H1 (cell line): ENCODE results near the gene CHRNA9. TPM values are rescaled to one million over a fixed set of nuclear protein-coding genes. Genes with fewer than 3 reads are reported as not detected.

Source experiments
- CTCF ChIA-PET: fragments of 300-600 bp; sonication (Branson Sonifier 250); formaldehyde crosslinking; loops from one replicate; lab custom pipeline; 2021; ENCODE audit not compliant: partially characterized antibody; lab: Charles Lee
- POLR2A ChIA-PET: fragments of 300-600 bp; sonication (Branson Sonifier 250); formaldehyde crosslinking; loops from one replicate; lab custom pipeline; 2021; ENCODE audit warnings: inconsistent platforms; ENCODE audit not compliant: partially characterized antibody; lab: Charles Lee
- DNase-seq, 2 experiments: peaks; one replicate each; pipeline versions ENCODE4 v3.0.0 to v3.0.0-alpha.2; 2010 to 2022; ENCODE audit warnings: low spot score in 2 of 2, low read depth in 1 of 2, mixed read lengths in 1 of 2
- FAIRE-seq: peaks from 2 replicates; lab custom pipeline; 2011; peaks lifted over from hg19 to GRCh38; lab: Jason Lieb, UNC
- H2AFZ ChIP-seq: 2 replicates; pipeline ENCODE4 v1.8.1; 2012; ENCODE audit warnings: low read length, inconsistent platforms
- H2AK5ac ChIP-seq: 2 replicates; pipeline ENCODE4 v1.6.1; 2013; ENCODE audit warnings: low read depth, low read length
- H2BK120ac ChIP-seq: replicated peaks from 2 replicates; pipeline ENCODE3; 2013; ENCODE audit warnings: low read depth, low read length, inconsistent platforms
- H2BK12ac ChIP-seq: 2 replicates; pipeline ENCODE4 v1.6.1; 2013; ENCODE audit warnings: low read depth, low read length
- H2BK15ac ChIP-seq: 2 replicates; pipeline ENCODE4 v1.6.1; 2013; ENCODE audit warnings: low read length
- H2BK20ac ChIP-seq: 2 replicates; pipeline ENCODE4 v1.6.1; 2013; ENCODE audit warnings: low read length
- H2BK5ac ChIP-seq: 2 replicates; pipeline ENCODE4 v1.6.1; 2013; ENCODE audit warnings: low read depth, low read length
- H3K14ac ChIP-seq: 2 replicates; pipeline ENCODE4 v1.6.1; 2013; ENCODE audit warnings: inconsistent platforms; ENCODE audit not compliant: insufficient read length
- H3K18ac ChIP-seq: 2 replicates; pipeline ENCODE4 v1.6.1; 2013; ENCODE audit warnings: low read length; ENCODE audit errors: extremely low read depth
- H3K23ac ChIP-seq: 2 replicates; pipeline ENCODE4 v1.6.1; 2013; ENCODE audit warnings: inconsistent platforms; ENCODE audit not compliant: insufficient read length
- H3K23me2 ChIP-seq: 2 replicates; pipeline ENCODE4 v1.6.1; 2013; ENCODE audit warnings: low read depth, low read length
- H3K27ac ChIP-seq: 2 replicates; pipeline ENCODE4 v1.6.1; 2011; ENCODE audit warnings: low read depth, low read length, inconsistent platforms
- H3K27me3 ChIP-seq, 4 experiments: replicated peaks in 1 of 4; 1 replicate in 1 of 4; 2 replicates in 3 of 4; pipeline versions ENCODE4 v1.6.1 to v1.8.1; 2011 to 2013; ENCODE audit warnings: low read length in 3 of 4, mild to moderate bottlenecking in 3 of 4, inconsistent platforms in 2 of 4, mixed read lengths in 2 of 4, moderate library complexity in 1 of 4; ENCODE audit not compliant: control insufficient read depth in 3 of 4, insufficient read depth in 3 of 4; ENCODE audit errors: extremely low read depth in 1 of 4
- H3K36me3 ChIP-seq, 4 experiments: 2 replicates each; pipeline versions ENCODE4 v1.6.1 to v1.8.1; 2011 to 2013; ENCODE audit warnings: mild to moderate bottlenecking in 4 of 4, low read length in 3 of 4, moderate library complexity in 2 of 4, control low read depth in 1 of 4, inconsistent platforms in 1 of 4; ENCODE audit not compliant: insufficient read depth in 4 of 4, control insufficient read depth in 2 of 4
- H3K4ac ChIP-seq: replicated peaks from 2 replicates; pipeline ENCODE3; 2013; ENCODE audit warnings: low read length, low read depth, mixed read lengths, inconsistent platforms; ENCODE audit not compliant: insufficient read length
- H3K4me1 ChIP-seq, 4 experiments: replicated peaks in 1 of 4; 1 replicate in 1 of 4; 2 replicates in 3 of 4; pipeline versions ENCODE4 v1.6.1 to v1.8.1; 2011 to 2013; ENCODE audit warnings: low read length in 3 of 4, inconsistent platforms in 2 of 4, mixed read lengths in 1 of 4; ENCODE audit not compliant: insufficient read depth in 4 of 4, control insufficient read depth in 3 of 4
- H3K4me2 ChIP-seq, 2 experiments: 2 replicates each; pipeline versions ENCODE4 v1.6.1 to v1.8.1; 2011 to 2013; ENCODE audit warnings: low read depth in 2 of 2, low read length in 2 of 2, control low read depth in 1 of 2, inconsistent platforms in 1 of 2, mild to moderate bottlenecking in 1 of 2; ENCODE audit not compliant: insufficient read depth in 1 of 2
- H3K4me3 ChIP-seq, 4 experiments: fragments of 200-600, 300-600 bp in 1 of 4; sonication (generic), shearing (Covaris generic), sonication (Bioruptor Twin) in 1 of 4; 2 replicates each; pipeline versions ENCODE4 v1.5.1 to v1.8.1; 2011 to 2016; ENCODE audit warnings: low read length in 4 of 4, low read depth in 3 of 4, control low read depth in 2 of 4, inconsistent platforms in 2 of 4, mild to moderate bottlenecking in 2 of 4, mixed read lengths in 1 of 4, moderate library complexity in 1 of 4; ENCODE audit not compliant: insufficient read depth in 2 of 4; ENCODE audit errors: extremely low read depth in 1 of 4
- H3K56ac ChIP-seq: replicated peaks from 2 replicates; pipeline ENCODE3; 2013; ENCODE audit warnings: low read depth, mild to moderate bottlenecking, mixed read lengths, low read length, inconsistent platforms; ENCODE audit not compliant: insufficient read length
- H3K79me1 ChIP-seq: 2 replicates; pipeline ENCODE4 v1.6.1; 2013; ENCODE audit warnings: low read depth, low read length, control low read depth
- H3K79me2 ChIP-seq, 2 experiments: 2 replicates each; pipeline versions ENCODE4 v1.6.1 to v1.8.1; 2012 to 2013; ENCODE audit warnings: low read length in 2 of 2, mild to moderate bottlenecking in 2 of 2, inconsistent platforms in 1 of 2; ENCODE audit not compliant: insufficient read depth in 2 of 2, control insufficient read depth in 1 of 2
- H3K9ac ChIP-seq, 4 experiments: replicated peaks in 1 of 4; 1 replicate in 1 of 4; 2 replicates in 3 of 4; pipeline versions ENCODE4 v1.6.1 to v1.8.1; 2011 to 2013; ENCODE audit warnings: low read depth in 3 of 4, low read length in 3 of 4, control low read depth in 2 of 4, mild to moderate bottlenecking in 2 of 4, moderate library complexity in 2 of 4, inconsistent platforms in 1 of 4; ENCODE audit errors: extremely low read depth in 1 of 4
- H3K9me3 ChIP-seq, 2 experiments: 2 replicates each; pipeline versions ENCODE4 v1.6.1 to v1.8.1; 2012 to 2013; ENCODE audit warnings: mild to moderate bottlenecking in 2 of 2, moderate library complexity in 2 of 2, control low read depth in 1 of 2, inconsistent platforms in 1 of 2, low read depth in 1 of 2, low read length in 1 of 2, mixed read lengths in 1 of 2; ENCODE audit not compliant: insufficient read depth in 2 of 2
- H4K20me1 ChIP-seq, 2 experiments: replicated peaks in 1 of 2; 2 replicates each; pipeline versions ENCODE3 to v1.8.1; 2011 to 2013; ENCODE audit warnings: inconsistent platforms in 2 of 2, low read length in 2 of 2, mild to moderate bottlenecking in 1 of 2; ENCODE audit not compliant: insufficient read depth in 2 of 2, control insufficient read depth in 1 of 2
- H4K5ac ChIP-seq: 2 replicates; pipeline ENCODE4 v1.6.1; 2013; ENCODE audit warnings: low read length, low read depth, mixed read lengths, inconsistent platforms; ENCODE audit not compliant: insufficient read length
- H4K8ac ChIP-seq: 2 replicates; pipeline ENCODE4 v1.8.0; 2013; ENCODE audit warnings: mild to moderate bottlenecking, moderate library complexity, low read length, inconsistent platforms; ENCODE audit not compliant: insufficient read depth; ENCODE audit errors: extremely low read depth
- H4K91ac ChIP-seq: replicated peaks from 2 replicates; pipeline ENCODE3; 2013; ENCODE audit warnings: low read length, mixed read lengths, inconsistent platforms; ENCODE audit not compliant: insufficient read length
- BCL11A ChIP-seq, 2 experiments: IDR thresholded peaks; one replicate each; pipeline ENCODE4 v1.6.1; 2011; ENCODE audit warnings: low read depth in 2 of 2, low read length in 2 of 2, mild to moderate bottlenecking in 2 of 2
- CREB1 ChIP-seq: IDR thresholded peaks from 2 replicates; pipeline ENCODE4 v1.6.1; 2012; ENCODE audit warnings: inconsistent platforms
- EGR1 ChIP-seq: IDR thresholded peaks from 2 replicates; pipeline ENCODE4 v1.6.1; 2011; ENCODE audit warnings: low read depth, low read length, borderline replicate concordance
- GTF2F1 ChIP-seq: IDR thresholded peaks from 2 replicates; pipeline ENCODE4 v1.6.1; 2012; ENCODE audit warnings: low read depth, low read length, improper control_type of control experiment, borderline replicate concordance
- HDAC2 ChIP-seq, 2 experiments: fragments of 300-600 bp in 1 of 2; sonication (generic) in 1 of 2; IDR thresholded peaks; 2 replicates each; pipeline ENCODE4 v1.6.1; 2011 to 2012; ENCODE audit warnings: low read depth in 2 of 2, low read length in 2 of 2, mild to moderate bottlenecking in 2 of 2, moderate library complexity in 2 of 2, borderline replicate concordance in 1 of 2, inconsistent platforms in 1 of 2
- HDAC6 ChIP-seq: IDR thresholded peaks from one replicate; pipeline ENCODE4 v1.7.1; 2012; ENCODE audit warnings: low read depth, mild to moderate bottlenecking, inconsistent platforms, low read length, moderate library complexity
- KDM4A ChIP-seq: IDR thresholded peaks from one replicate; pipeline ENCODE4 v1.7.1; 2012; ENCODE audit warnings: low read depth, mild to moderate bottlenecking, moderate library complexity, low read length, inconsistent platforms; ENCODE audit not compliant: severe bottlenecking
- MAFK ChIP-seq: IDR thresholded peaks from 2 replicates; pipeline ENCODE4 v1.6.1; 2012; ENCODE audit warnings: low read depth, mild to moderate bottlenecking, improper control_type of control experiment, low read length
- POLR2AphosphoS5 ChIP-seq: IDR thresholded peaks from 2 replicates; pipeline ENCODE4 v1.6.1; 2011; ENCODE audit warnings: low read depth, low read length
- SP4 ChIP-seq: IDR thresholded peaks from 2 replicates; pipeline ENCODE4 v1.6.1; 2012; ENCODE audit warnings: low read length, inconsistent platforms
- SRF ChIP-seq: IDR thresholded peaks from 2 replicates; pipeline ENCODE4 v1.6.1; 2011; ENCODE audit warnings: mild to moderate bottlenecking, low read depth, low read length, moderate library complexity
- SUZ12 ChIP-seq: fragments of 200-600 bp; sonication (generic); IDR thresholded peaks from 2 replicates; pipeline ENCODE4 v1.6.1; 2012; ENCODE audit warnings: mild to moderate bottlenecking, inconsistent platforms, low read length, moderate library complexity, mixed read lengths
- TAF7 ChIP-seq: optimal IDR thresholded peaks from 2 replicates; pipeline ENCODE3; 2011; ENCODE audit warnings: low read depth, mild to moderate bottlenecking, inconsistent platforms, low read length, moderate library complexity, borderline replicate concordance
- USF2 ChIP-seq: IDR thresholded peaks from 2 replicates; pipeline ENCODE4 v1.6.1; 2011; ENCODE audit warnings: low read length, improper control_type of control experiment
- YY1 ChIP-seq: IDR thresholded peaks from 2 replicates; pipeline ENCODE4 v1.6.1; 2011; ENCODE audit warnings: low read depth, mild to moderate bottlenecking, low read length
- WGBS, 2 experiments: shearing (Covaris generic) in 1 of 2; methylation state at CpG; one replicate each; pipeline versions ENCODE4 v1.1.6 to v1.1.7; 2013 to 2015; ENCODE audit warnings: low lambda C conversion rate in 2 of 2, mixed read lengths in 2 of 2, inconsistent platforms in 1 of 2, low coverage in 1 of 2, missing lambda C conversion rate in 1 of 2; ENCODE audit not compliant: insufficient replicate concordance in 2 of 2, insufficient coverage in 1 of 2, insufficient read length in 1 of 2; ENCODE audit errors: extremely low coverage in 1 of 2, missing lambda C conversion rate in 1 of 2; 5-methylcytosine and 5-hydroxymethylcytosine counted together
- polyA plus RNA-seq, 7 experiments: library from polyadenylated mRNA; depleted of rRNA in 3 of 7; stranded (reverse) in 5 of 7; unstranded in 2 of 7; fragments of >200 nt in 5 of 7; fragments of 200-250 nt in 2 of 7; gene quantifications; 1 replicate in 5 of 7; 2 replicates in 1 of 7; 4 replicates in 1 of 7; pipeline versions ENCODE4 v1.2.1 to v1.2.3, GENCODE V29; 2011 to 2013; ENCODE audit warnings: missing spikeins in 2 of 7, mixed read lengths in 2 of 7
- total RNA-seq: library from RNA; stranded (reverse); fragmentation: NEBNext Ultra II Directional; extraction: Animal tissue kit (Norgen Biotek cat#: 25700); gene quantifications from 2 replicates; pipeline ENCODE4 v1.2.1, GENCODE V29; 2021

Gene CHRNA9
- total and polyA plus RNA-seq, 2 of the 8 experiments (the other 6 are each of a cell fraction or from before 2014, with no cell fraction given), result 1.4 to 3.3 TPM

- Histone ChIP-seq H3K36me3 (no peaks in the 10 kb centered on the region), H3K4me1 (no peaks in the 10 kb centered on the region), H4K5ac (no peak overlapping the region), H2BK120ac (no peak overlapping the region), H2AFZ (no peak overlapping the region), H3K23me2 (no peaks in the 10 kb centered on the region), H2AK5ac (no peak overlapping the region), H3K4me2 (no peak overlapping the region), H3K27me3 (no peaks in the 10 kb centered on the region), H4K20me1 (no peaks in the 10 kb centered on the region), H3K56ac (no peak overlapping the region), H3K9me3 (no peaks in the 10 kb centered on the region), H3K79me1 (no peaks in the 10 kb centered on the region), H3K18ac (no peak overlapping the region), H3K4ac (no peak overlapping the region), H3K23ac (no peak overlapping the region), H2BK15ac (no peak overlapping the region), H3K4me3 (no peak overlapping the region), H4K8ac (no peak overlapping the region), H3K79me2 (no peaks in the 10 kb centered on the region), H3K27ac (no peak overlapping the region), H2BK5ac (no peak overlapping the region), H2BK12ac (no peak overlapping the region), H2BK20ac (no peak overlapping the region), H3K14ac (no peak overlapping the region), H4K91ac (no peak overlapping the region), H3K9ac (no peak overlapping the region)
- FAIRE-seq (no peak), DNase-seq (no peak)
- WGBS, 2 experiments, result 100% methylated on average over 2 of the region's 2 CpGs; no CpG with 5 or more reads in 1 of the 2 experiments
- CTCF ChIA-PET, result interaction anchor here (1.2 kb wide), 1 partner anchor 40 kb away, joined by 4 read pairs; no protein-coding TSS in a partner anchor
- POLR2A ChIA-PET, result no interaction called here
- TF ChIP-seq USF2 (no peak), HDAC6 (no peak), HDAC2 (IDR thresholded peaks at IDR 0.05; ENCODE audit: borderline replicate concordance in 1 of 2, low read depth in 2 of 2, low read length in 2 of 2) (no peak), YY1 (no peak), POLR2AphosphoS5 (no peak), SUZ12 (no peak), MAFK (no peak), SP4 (no peak), KDM4A (no peak), EGR1 (no peak), GTF2F1 (no peak), TAF7 (no peak), SRF (no peak), BCL11A (IDR thresholded peaks at IDR 0.05; ENCODE audit: low read depth in 2 of 2, low read length in 2 of 2) (no peak), CREB1 (no peak)
Observed at GRCh38 chr4:40365766-40366165, 30.6 kb downstream of the CHRNA9 start.
